ENCODE data around the gene VWA8.
"Not testable (repeated sequence)": the region's sequence is repeated elsewhere in the genome, so short reads cannot be mapped to it uniquely, and the experiment has no call there.

Gene VWA8

GRCh38 chr13:41966671-41967070 is 5.8 kb upstream of the VWA8 start:
- DNase-seq (ENCODE audit: low spot score) = no peak

GRCh38 chr13:41962994-41963393 is 2.1 kb upstream of the VWA8 start:
- DNase-seq (ENCODE audit: low spot score) = no peak

- no peak for DNase-seq (ENCODE audit: low spot score)
Observed at GRCh38 chr13:41961466-41961760, 504 bp upstream of the VWA8 start.

GRCh38 chr13:41960211-41960636 is 685 bp downstream of the VWA8 start:
- peak; percentile 59 for DNase-seq (ENCODE audit: low spot score)

- DNase-seq (ENCODE audit: low spot score) = no peak
Observed at GRCh38 chr13:41956272-41956671, 4.6 kb downstream of the VWA8 start.

- no peak for DNase-seq (ENCODE audit: low spot score)
Observed at GRCh38 chr13:41955605-41956004, 5.3 kb downstream of the VWA8 start.

- DNase-seq (ENCODE audit: low spot score) = no peak
Observed at GRCh38 chr13:41954226-41954625, 6.7 kb downstream of the VWA8 start.

GRCh38 chr13:41952749-41953148 is 8.2 kb downstream of the VWA8 start:
- no peak for DNase-seq (ENCODE audit: low spot score)

- DNase-seq (ENCODE audit: low spot score) = not testable (repeated sequence)
Observed at GRCh38 chr13:41949104-41949503, 11.8 kb downstream of the VWA8 start.

GRCh38 chr13:41945926-41946325 is 15.0 kb downstream of the VWA8 start:
- no peak for DNase-seq (ENCODE audit: low spot score)

- DNase-seq (ENCODE audit: low spot score) = no peak
Observed at GRCh38 chr13:41944635-41945397, 16.1 kb downstream of the VWA8 start.

- DNase-seq (ENCODE audit: low spot score) = no peak
Observed at GRCh38 chr13:41944229-41944628, 16.7 kb downstream of the VWA8 start.

GRCh38 chr13:41942462-41943094 is 18.3 kb downstream of the VWA8 start:
- peak; percentile 32 for DNase-seq (ENCODE audit: low spot score)

- no peak for DNase-seq (ENCODE audit: low spot score)
Observed at GRCh38 chr13:41941174-41941573, 19.7 kb downstream of the VWA8 start.

- DNase-seq (ENCODE audit: low spot score) = no peak
Observed at GRCh38 chr13:41939398-41939797, 21.5 kb downstream of the VWA8 start.

- DNase-seq (ENCODE audit: low spot score) = no peak
Observed at GRCh38 chr13:41938918-41939317, 22.0 kb downstream of the VWA8 start.

GRCh38 chr13:41937388-41937787 is 23.5 kb downstream of the VWA8 start:
- no peak for DNase-seq (ENCODE audit: low spot score)

GRCh38 chr13:41935501-41935900 is 25.4 kb downstream of the VWA8 start:
- no peak for DNase-seq (ENCODE audit: low spot score)

GRCh38 chr13:41934994-41935393 is 25.9 kb downstream of the VWA8 start:
- no peak for DNase-seq (ENCODE audit: low spot score)

GRCh38 chr13:41934120-41934519 is 26.8 kb downstream of the VWA8 start:
- no peak for DNase-seq (ENCODE audit: low spot score)

- DNase-seq (ENCODE audit: low spot score) = no peak
Observed at GRCh38 chr13:41931337-41931736, 29.6 kb downstream of the VWA8 start.

- DNase-seq (ENCODE audit: low spot score) = no peak
Observed at GRCh38 chr13:41930154-41930553, 30.8 kb downstream of the VWA8 start.

- no peak for DNase-seq (ENCODE audit: low spot score)
Observed at GRCh38 chr13:41928323-41928722, 32.6 kb downstream of the VWA8 start.

- DNase-seq (ENCODE audit: low spot score) = no peak
Observed at GRCh38 chr13:41925014-41925413, 35.9 kb downstream of the VWA8 start.
